K562 (cell line): ENCODE data around the gene HSPA4. TPM values are rescaled to one million over a fixed set of nuclear protein-coding genes. Genes with fewer than 3 reads are reported as not detected.

Experiments used
- ATAC-seq: fragments of 200-7000 bp; cut with Tn5 transposase; 3 replicates; pipeline ENCODE4 v1.9.1; 2020; ENCODE audit warnings: moderate library complexity
- BruUV-seq: library from RNA; stranded (reverse); fragments of 400-500 nt; replicated peaks from 2 replicates; lab custom pipeline; 2021; lab: Mats Ljungman, UMichigan
- CTCF ChIA-PET: fragments of 300-600 bp; formaldehyde crosslinking; extraction: SDS; loops from one replicate; lab custom pipeline; 2021; ENCODE audit warnings: low intra/inter-chr PET ratio; lab: Yijun Ruan, JAX
- POLR2A ChIA-PET: fragments of 300-600, 350-650 bp; sonication (Branson Sonifier 250); formaldehyde crosslinking; extraction: SDS; loops from one replicate; lab custom pipeline; 2021; ENCODE audit warnings: antibody characterized with exemption, inconsistent platforms; lab: Yijun Ruan, JAX
- DNase-seq, 4 experiments: peaks; one replicate each; pipeline versions ENCODE4 v3.0.0 to v3.0.0-alpha.2; 2011 to 2018; ENCODE audit warnings: low spot score in 3 of 4, mixed read lengths in 3 of 4; ENCODE audit errors: extremely low read depth in 1 of 4
- FAIRE-seq: peaks from 2 replicates; lab custom pipeline; 2011; peaks lifted over from hg19 to GRCh38; lab: Jason Lieb, UNC
- H2AFZ ChIP-seq: 2 replicates; pipeline ENCODE4 v1.6.0; 2011; ENCODE audit warnings: low read depth, low read length, control low read depth, inconsistent platforms
- H3K27ac ChIP-seq: fragments of 200-600 bp; 3 replicates; pipeline ENCODE4 v1.8.0; 2011; ENCODE audit warnings: low read depth, mild to moderate bottlenecking, control low read depth, inconsistent platforms, low read length, moderate library complexity, mixed read lengths; ENCODE audit errors: extremely low read depth
- H3K27me3 ChIP-seq, 2 experiments: fragments of 300-600 bp in 1 of 2; 2 replicates in 1 of 2; 3 replicates in 1 of 2; pipeline versions ENCODE4 v1.6.0 to v1.8.0; 2011; ENCODE audit warnings: inconsistent platforms in 2 of 2, low read length in 2 of 2, mild to moderate bottlenecking in 1 of 2, mixed read lengths in 1 of 2, moderate library complexity in 1 of 2; ENCODE audit not compliant: control insufficient read depth in 2 of 2, insufficient read depth in 2 of 2
- H3K36me3 ChIP-seq: fragments of 300-600 bp; 3 replicates; pipeline ENCODE4 v1.8.0; 2011; ENCODE audit warnings: mild to moderate bottlenecking, low read length, inconsistent platforms; ENCODE audit not compliant: control insufficient read depth, insufficient read depth
- H3K4me1 ChIP-seq, 2 experiments: fragments of 200-600 bp in 1 of 2; replicated peaks in 1 of 2; 2 replicates in 1 of 2; 3 replicates in 1 of 2; pipeline versions ENCODE4 v1.5.1 to v1.8.0; 2011; ENCODE audit warnings: inconsistent platforms in 2 of 2, low read length in 2 of 2, mild to moderate bottlenecking in 1 of 2, mixed read lengths in 1 of 2, moderate library complexity in 1 of 2; ENCODE audit not compliant: control insufficient read depth in 2 of 2, insufficient read depth in 2 of 2
- H3K4me2 ChIP-seq: 2 replicates; pipeline ENCODE4 v1.6.1; 2011; ENCODE audit warnings: low read length, control low read depth, inconsistent platforms, mixed read lengths; ENCODE audit not compliant: insufficient read depth
- H3K4me3 ChIP-seq: fragments of 200-600 bp; sonication (generic), shearing (Covaris generic); 2 replicates; pipeline ENCODE4 v1.5.1; 2016; ENCODE audit warnings: control low read depth, inconsistent platforms
- H3K79me2 ChIP-seq: fragments of 200-600 bp; 3 replicates; pipeline ENCODE4 v1.8.0; 2011; ENCODE audit warnings: low read length, inconsistent platforms; ENCODE audit not compliant: control insufficient read depth, insufficient read depth
- H3K9ac ChIP-seq, 2 experiments: 2 replicates each; pipeline versions ENCODE4 v1.6.0 to v1.6.1; 2011; ENCODE audit warnings: low read depth in 2 of 2, low read length in 2 of 2, control low read depth in 1 of 2, inconsistent platforms in 1 of 2, mild to moderate bottlenecking in 1 of 2, mixed read lengths in 1 of 2; ENCODE audit not compliant: insufficient read depth in 1 of 2
- H3K9me1 ChIP-seq: one replicate; pipeline ENCODE4 v1.6.0; 2011; ENCODE audit warnings: inconsistent platforms, mild to moderate bottlenecking, low read length, moderate library complexity; ENCODE audit not compliant: control insufficient read depth, insufficient read depth
- H3K9me3 ChIP-seq: replicated peaks from 2 replicates; pipeline ENCODE4 v1.5.1; 2011; ENCODE audit warnings: low read depth, low read length, inconsistent platforms; ENCODE audit not compliant: control insufficient read depth, insufficient read depth
- H4K20me1 ChIP-seq: replicated peaks from 2 replicates; pipeline ENCODE4 v1.6.1; 2011; ENCODE audit warnings: low read length, inconsistent platforms, mixed read lengths; ENCODE audit not compliant: control insufficient read depth, insufficient read depth
- ARID1B ChIP-seq: fragments of 450-650 bp; IDR thresholded peaks from 2 replicates; pipeline ENCODE4 v1.6.1; 2016; ENCODE audit warnings: antibody characterized with exemption, mild to moderate bottlenecking, inconsistent platforms
- CAMTA2 ChIP-seq: fragments of 250-450 bp; sonication (Bioruptor Pico); conservative IDR thresholded peaks from 2 replicates; pipeline ENCODE4 v1.5.1; 2022
- E2F1 ChIP-seq: sonication (generic); formaldehyde crosslinking; IDR thresholded peaks from 2 replicates; pipeline ENCODE4 v1.8.1; 2023; ENCODE audit warnings: mild to moderate bottlenecking, missing genetic modification reagents, moderate library complexity
- EP400 ChIP-seq: fragments of 450-650 bp; IDR thresholded peaks from 2 replicates; pipeline ENCODE4 v1.6.1; 2017; ENCODE audit warnings: antibody characterized with exemption, mild to moderate bottlenecking, moderate library complexity
- FIP1L1 ChIP-seq: fragments of 200-400 bp; formaldehyde crosslinking; IDR thresholded peaks from 2 replicates; pipeline ENCODE4 v1.6.1; 2018; ENCODE audit warnings: mild to moderate bottlenecking, low read depth, low read length; ENCODE audit not compliant: poor library complexity, severe bottlenecking
- POLR2A ChIP-seq: fragments of 450-650 bp; conservative IDR thresholded peaks from 2 replicates; pipeline ENCODE4 v1.6.1; 2016
- PRPF4 ChIP-seq: fragments of 200-400 bp; formaldehyde crosslinking; IDR thresholded peaks from one replicate; pipeline ENCODE4 v1.6.1; 2017; ENCODE audit warnings: low read length, low read depth, mild to moderate bottlenecking; ENCODE audit not compliant: insufficient read depth, poor library complexity, severe bottlenecking
- PYGO2 ChIP-seq: fragments of 450-650 bp; IDR thresholded peaks from 2 replicates; pipeline ENCODE4 v1.6.1; 2016; ENCODE audit warnings: mild to moderate bottlenecking, missing genetic modification characterization, moderate library complexity, missing compliant biosample characterization
- RBM17 ChIP-seq: fragments of 200-400 bp; formaldehyde crosslinking; IDR thresholded peaks from 2 replicates; pipeline ENCODE4 v1.6.1; 2017; ENCODE audit warnings: low read depth, mild to moderate bottlenecking, low read length, borderline replicate concordance
- RNF2 ChIP-seq: sonication (generic); IDR thresholded peaks from 2 replicates; pipeline ENCODE4 v1.6.1; 2016
- SMARCC2 ChIP-seq: fragments of 450-650 bp; IDR thresholded peaks from 2 replicates; pipeline ENCODE4 v1.6.1; 2017; ENCODE audit warnings: antibody characterized with exemption, moderate library complexity, mild to moderate bottlenecking, low read depth
- UBTF ChIP-seq, 2 experiments: IDR thresholded peaks; 2 replicates each; pipeline ENCODE4 v1.6.1; 2012; ENCODE audit warnings: improper control_type of control experiment in 2 of 2, low read depth in 2 of 2, low read length in 2 of 2, borderline replicate concordance in 1 of 2
- ZBTB12 ChIP-seq: fragments of 250-450 bp; sonication (Bioruptor Pico); IDR thresholded peaks from 2 replicates; pipeline ENCODE4 v1.4.0; 2020
- ZBTB33 ChIP-seq: sonication (generic); formaldehyde crosslinking; IDR thresholded peaks from 2 replicates; pipeline ENCODE4 v1.8.1; 2023; ENCODE audit warnings: mild to moderate bottlenecking, missing genetic modification reagents
- ZNF644 ChIP-seq: fragments of 200-800 bp; sonication (Bioruptor generic); IDR thresholded peaks from 2 replicates; pipeline ENCODE4 v1.6.1; 2016; ENCODE audit warnings: low read depth, missing genetic modification characterization, missing compliant biosample characterization
- WGBS: fragments of 100-300 bp; shearing (Covaris generic); methylation state at CpG from one replicate; pipeline ENCODE4 v1.1.6; 2016; ENCODE audit warnings: low coverage, mixed read lengths; ENCODE audit not compliant: insufficient coverage; ENCODE audit errors: missing lambda C conversion rate; 5-methylcytosine and 5-hydroxymethylcytosine counted together
- in situ Hi-C: fragments of 300-500 bp; cut with MboI; formaldehyde crosslinking; loops from 4 replicates; pipeline ENCODE4 v1.15.0; 2018; ENCODE audit warnings: inconsistent platforms, mixed read lengths
- intact Hi-C: fragments of 100-400 bp; cut with micrococcal nuclease; formaldehyde crosslinking; loops from 2 replicates; pipeline ENCODE4 v1.14.2; 2022
- polyA plus RNA-seq, 8 experiments: library from polyadenylated mRNA; depleted of rRNA in 4 of 8; stranded (reverse) in 5 of 8; unstranded in 3 of 8; fragments of >200 nt; fragmentation: Nextera tagmentation in 2 of 8; fragmentation: Illumina TruSeq in 1 of 8; extraction: Ambion mirVana in 2 of 8; extraction: Trizol in 1 of 8; gene quantifications; 2 replicates each; pipeline versions ENCODE4 v1.2.1 to v1.2.3, GENCODE V29; 2011 to 2014; ENCODE audit warnings: inconsistent platforms in 1 of 8, missing spikeins in 1 of 8
- total RNA-seq, 7 experiments: library from RNA; depleted of rRNA in 6 of 7; stranded (reverse); fragments of >200 nt in 6 of 7; fragmentation: Illumina TruSeq in 2 of 7; extraction: Trizol in 2 of 7; gene quantifications; 2 replicates each; pipeline versions ENCODE4 v1.2.1 to v1.2.3, GENCODE V29; 2011 to 2021; ENCODE audit warnings: low replicate concordance in 1 of 7

Gene HSPA4
- total and polyA plus RNA-seq, 9 of the 15 experiments (the other 6 are each of a cell fraction or from before 2014, with no cell fraction given) = 90.3 to 286 (median 148) TPM

- TF ChIP-seq EP400 = no peak
Observed at GRCh38 chr5:133122711-133123110, 70.9 kb downstream of the HSPA4 start (continued).

GRCh38 chr5:133123297-133123696, 71.5 kb downstream of the HSPA4 start:
- Histone ChIP-seq H3K9me1 (no peaks in the 10 kb centered on the region), H3K4me3 (no peak overlapping the region), H3K4me2 (no peak overlapping the region), H3K27me3 (peaks cover 18 to 65% of the 10 kb centered on the region in 2 experiments; a peak in 3 of 5 replicates), H3K9ac (no peak overlapping the region), H3K79me2 (no peaks in the 10 kb centered on the region), H3K36me3 (no peaks in the 10 kb centered on the region), H3K27ac (no peak overlapping the region), H3K9me3 (no peaks in the 10 kb centered on the region), H3K4me1 (0 out of 5 replicates have a peak, but pooled peaks cover 0 to 3% of the 10 kb centered on the region in 2 experiments), H4K20me1 (0 out of 2 replicates have a peak, but pooled peaks cover 5% of the 10 kb centered on the region), H2AFZ (no peak overlapping the region)
- DNase-seq (no peak), ATAC-seq (no peak), FAIRE-seq (no peak)
- ChIA-PET POLR2A (interaction anchor here (0.9 kb wide), 1 partner anchor 192 kb away, joined by 3 read pairs; no protein-coding TSS in a partner anchor), CTCF (no interaction called here)
- 0% methylated on average over 2 of the region's 2 CpGs for WGBS
- intact Hi-C loops (no loop called here), in situ Hi-C loops (loop anchor here (5.0 to 25.0 kb wide), 2 partner anchors 124 to 339 kb away; no protein-coding TSS in a partner anchor)
- no TSS peak for BruUV-seq
- no peak for TF ChIP-seq POLR2A
- TF ChIP-seq ZNF644 (tag) = no peak
- no peak for TF ChIP-seq RBM17
- no peak for TF ChIP-seq ZBTB33 (CRISPR knock-in tag)
- TF ChIP-seq SMARCC2 = no peak
- TF ChIP-seq FIP1L1 = no peak
- TF ChIP-seq ZBTB12 (CRISPR knock-in tag) = no peak
- TF ChIP-seq PRPF4 = no peak
- TF ChIP-seq RNF2 = no peak
- no peak for TF ChIP-seq CAMTA2 (CRISPR knock-in tag)
- TF ChIP-seq UBTF (IDR thresholded peaks at IDR 0.05; ENCODE audit: borderline replicate concordance in 1 of 2, low read depth in 2 of 2, low read length in 2 of 2) = no peak
- TF ChIP-seq ARID1B = no peak
- no peak for TF ChIP-seq E2F1 (CRISPR knock-in tag)
- TF ChIP-seq PYGO2 (tag) = no peak
